ENCODE data around the gene ZFHX2.

GRCh38 chr14:23589606-23590005, 38.0 kb upstream of the ZFHX2 start:
- TF ChIP-seq EZH2 (IDR thresholded peaks at IDR 0.05; ENCODE audit: borderline replicate concordance, low read length), result no peak
- TF ChIP-seq CTCF (IDR thresholded peaks at IDR 0.05; ENCODE audit: low read length), result no peak
